ENCODE data around the gene HID1. TPM values are rescaled to one million over a fixed set of nuclear protein-coding genes. Genes with fewer than 3 reads are reported as not detected.

HID1 gene
- total and polyA plus RNA-seq, 2 experiments from 2014 or later, result 8.7 to 10.9 TPM

- TF ChIP-seq ZNF114 (CRISPR knock-in tag; IDR thresholded peaks at IDR 0.05), result no peak
- no peak for TF ChIP-seq ZNF331 (CRISPR knock-in tag; IDR thresholded peaks at IDR 0.05; ENCODE audit: low read depth)
- TF ChIP-seq NANOG (IDR thresholded peaks at IDR 0.05; ENCODE audit: borderline replicate concordance), result no peak
- no peak for TF ChIP-seq REST (IDR thresholded peaks at IDR 0.05; ENCODE audit: unreplicated experiment)
- Histone ChIP-seq H3K79me2 (replicated peaks; ENCODE audit: insufficient read depth) (no peaks in the 10 kb centered on the region), H3K9me2 (ENCODE audit: insufficient read depth) (no peaks in the 10 kb centered on the region), H2AFZ (no peak overlapping the region), H3K4me3 (no peak overlapping the region), H3F3A (replicated peaks; ENCODE audit: low read depth) (no peaks in the 10 kb centered on the region), H3K36me3 (ENCODE audit: insufficient read depth) (peaks cover 3% of the 10 kb centered on the region; the same call in 1 of the 2 replicates), H4K20me1 (replicated peaks; ENCODE audit: insufficient read depth) (peaks cover 11% of the 10 kb centered on the region; the same call in 1 of the 2 replicates), H3K27ac (ENCODE audit: low read depth) (no peak overlapping the region), H3K4me2 (no peak overlapping the region), H3K27me3 (ENCODE audit: insufficient read depth) (no peaks in the 10 kb centered on the region), H3K4me1 (ENCODE audit: insufficient read depth) (no peaks in the 10 kb centered on the region)
- ATAC-seq (no peak), DNase-seq (ENCODE audit: low spot score) (no peak)
- Mint-ChIP-seq H3K27me3 (ENCODE audit: insufficient read depth, low read depth, poor library complexity) (peaks cover 6% of the 10 kb centered on the region), H3K9me3 (no peaks in the 10 kb centered on the region), H3K4me1 (no peaks in the 10 kb centered on the region; the same call in 2 of the 3 replicates), H3K4me3 (no peak overlapping the region), H3K27ac (no peak overlapping the region), H3K36me3 (ENCODE audit: low read depth) (peaks cover 13% of the 10 kb centered on the region; the same call in 2 of the 3 replicates)
Measured at GRCh38 chr17:74999523-74999922, 27.0 kb upstream of the HID1 start.

GRCh38 chr17:74998783-74999182, 26.2 kb upstream of the HID1 start:
- Histone ChIP-seq H3K4me2 (no peak overlapping the region), H3K9me2 (ENCODE audit: insufficient read depth) (no peaks in the 10 kb centered on the region), H3K4me1 (ENCODE audit: insufficient read depth) (no peaks in the 10 kb centered on the region), H3K27ac (ENCODE audit: low read depth) (no peak overlapping the region), H3F3A (replicated peaks; ENCODE audit: low read depth) (no peaks in the 10 kb centered on the region), H3K27me3 (ENCODE audit: insufficient read depth) (no peaks in the 10 kb centered on the region), H4K20me1 (replicated peaks; ENCODE audit: insufficient read depth) (peaks cover 14% of the 10 kb centered on the region; the same call in 1 of the 2 replicates), H3K4me3 (no peak overlapping the region), H3K79me2 (replicated peaks; ENCODE audit: insufficient read depth) (no peaks in the 10 kb centered on the region), H2AFZ (no peak overlapping the region), H3K36me3 (ENCODE audit: insufficient read depth) (peaks cover 3% of the 10 kb centered on the region; the same call in 1 of the 2 replicates)
- Mint-ChIP-seq H3K36me3 (ENCODE audit: low read depth) (peaks cover 13% of the 10 kb centered on the region; the same call in 2 of the 3 replicates), H3K4me1 (no peaks in the 10 kb centered on the region; the same call in 2 of the 3 replicates), H3K9me3 (no peaks in the 10 kb centered on the region), H3K27me3 (ENCODE audit: insufficient read depth, low read depth, poor library complexity) (peaks cover 6% of the 10 kb centered on the region), H3K4me3 (no peak overlapping the region), H3K27ac (no peak overlapping the region)
- ATAC-seq, result no peak
- DNase-seq (ENCODE audit: low spot score), result no peak
- TF ChIP-seq NANOG (IDR thresholded peaks at IDR 0.05; ENCODE audit: borderline replicate concordance), result no peak

- Histone ChIP-seq H3K4me2 (no peak overlapping the region), H4K20me1 (replicated peaks; ENCODE audit: insufficient read depth) (peaks cover 20% of the 10 kb centered on the region; the same call in 1 of the 2 replicates), H3K79me2 (replicated peaks; ENCODE audit: insufficient read depth) (0 out of 2 replicates have a peak, but pooled peaks cover 3% of the 10 kb centered on the region), H3F3A (replicated peaks; ENCODE audit: low read depth) (no peaks in the 10 kb centered on the region), H3K4me3 (no peak overlapping the region), H3K27me3 (ENCODE audit: insufficient read depth) (no peaks in the 10 kb centered on the region), H3K4me1 (ENCODE audit: insufficient read depth) (no peaks in the 10 kb centered on the region), H2AFZ (no peak overlapping the region), H3K36me3 (ENCODE audit: insufficient read depth) (peaks cover 3% of the 10 kb centered on the region; the same call in 1 of the 2 replicates), H3K9me2 (ENCODE audit: insufficient read depth) (no peaks in the 10 kb centered on the region), H3K27ac (ENCODE audit: low read depth) (no peak overlapping the region)
- H3K4me1 Mint-ChIP-seq, result peaks cover 7% of the 10 kb centered on the region; the same call in 2 of the 3 replicates
- H3K36me3 Mint-ChIP-seq (ENCODE audit: low read depth), result peaks cover 3% of the 10 kb centered on the region; the same call in 1 of the 3 replicates
- no peak overlapping the region for H3K27ac Mint-ChIP-seq
- peaks cover 2% of the 10 kb centered on the region for H3K27me3 Mint-ChIP-seq (ENCODE audit: insufficient read depth, low read depth, poor library complexity)
- H3K9me3 Mint-ChIP-seq, result no peaks in the 10 kb centered on the region
- ATAC-seq (no peak), DNase-seq (ENCODE audit: low spot score) (no peak)
- H3K4me3 Mint-ChIP-seq, result no peak overlapping the region
- TF ChIP-seq REST (IDR thresholded peaks at IDR 0.05; ENCODE audit: unreplicated experiment) (no peak), EZH2phosphoT487 (IDR thresholded peaks at IDR 0.05; ENCODE audit: unreplicated experiment) (no peak), CREB1 (CRISPR knock-in tag; IDR thresholded peaks at IDR 0.05; ENCODE audit: low read depth) (no peak), POLR2AphosphoS5 (IDR thresholded peaks at IDR 0.05; ENCODE audit: low read depth) (no peak), ZNF331 (CRISPR knock-in tag; IDR thresholded peaks at IDR 0.05; ENCODE audit: low read depth) (no peak), EZH2 (IDR thresholded peaks at IDR 0.05; ENCODE audit: low read depth, unreplicated experiment) (no peak), STAT1 (IDR thresholded peaks at IDR 0.05; ENCODE audit: unreplicated experiment) (no peak), NANOG (IDR thresholded peaks at IDR 0.05; ENCODE audit: borderline replicate concordance) (no peak)
Measured at GRCh38 chr17:74995847-74996246, 23.3 kb upstream of the HID1 start.

All from GM23338 (cell line).